HG03103 (cell line): ENCODE measurements around the gene XKR3.
"Not testable (repeated sequence)": the region's sequence is repeated elsewhere in the genome, so short reads cannot be mapped to it uniquely, and the experiment has no call there.

Experiments
- ATAC-seq: cut with Tn5 transposase; IDR thresholded peaks from one replicate; pipeline ENCODE4 v1.9.1; 2021; ENCODE audit warnings: low read depth; ENCODE audit not compliant: unreplicated experiment

The XKR3 gene

DNA sequence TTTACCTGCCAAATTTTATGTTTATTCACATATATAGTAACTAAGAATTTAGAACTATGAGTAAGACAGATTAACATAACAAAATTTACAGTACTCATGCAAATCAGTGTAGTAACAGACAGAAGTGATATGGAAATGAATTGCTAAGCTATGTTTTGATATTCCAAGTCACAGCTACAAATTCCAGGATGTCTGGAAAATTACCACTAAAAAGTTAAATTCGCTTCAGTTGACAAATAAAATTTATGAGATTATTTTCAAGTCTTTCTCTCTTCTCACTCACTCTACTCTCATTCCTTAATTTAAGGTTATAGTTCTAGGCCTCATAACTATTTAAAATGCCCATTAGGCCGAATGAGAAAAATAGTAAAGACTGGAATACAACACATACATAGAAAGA is 18.1 kb downstream of the XKR3 start:
- ATAC-seq = no peak

DNA sequence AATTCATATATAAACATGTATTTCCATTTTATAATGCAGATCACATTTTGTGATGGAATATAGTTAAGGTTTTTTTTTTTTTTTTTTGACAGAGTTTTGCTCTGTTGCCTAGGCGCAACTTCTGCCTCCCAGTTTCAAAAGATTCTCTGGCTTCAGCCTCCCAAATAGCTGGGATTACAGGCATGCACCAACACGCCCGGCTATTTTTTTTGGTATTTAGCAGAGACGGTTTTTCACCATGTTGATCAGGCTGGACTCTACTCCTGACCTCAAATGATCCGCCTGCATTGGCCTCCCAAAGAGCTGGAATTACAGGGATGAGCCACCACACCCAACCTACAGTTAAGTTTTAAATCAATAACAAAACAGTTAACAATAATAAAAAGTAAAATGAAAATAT is 18.8 kb downstream of the XKR3 start:
- ATAC-seq = no peak

DNA sequence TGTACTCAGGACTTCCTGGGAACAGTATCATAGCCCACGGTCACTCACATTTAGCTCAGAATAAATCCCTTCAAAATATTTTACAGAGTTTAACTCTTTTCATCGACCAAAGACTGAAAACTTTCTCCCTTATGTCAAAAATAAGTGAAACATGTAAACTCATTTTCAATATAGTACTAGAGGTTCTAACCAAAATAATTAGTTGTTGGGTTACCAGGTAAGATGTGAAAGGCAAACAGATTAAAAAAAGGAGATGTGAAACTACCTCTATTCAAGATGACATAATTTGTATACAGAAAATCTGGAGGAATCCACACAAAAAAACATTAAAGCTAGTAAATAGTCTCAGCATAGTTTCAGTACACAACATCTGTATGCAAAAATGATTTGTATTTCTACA is 20.3 kb downstream of the XKR3 start:
- no peak for ATAC-seq

DNA sequence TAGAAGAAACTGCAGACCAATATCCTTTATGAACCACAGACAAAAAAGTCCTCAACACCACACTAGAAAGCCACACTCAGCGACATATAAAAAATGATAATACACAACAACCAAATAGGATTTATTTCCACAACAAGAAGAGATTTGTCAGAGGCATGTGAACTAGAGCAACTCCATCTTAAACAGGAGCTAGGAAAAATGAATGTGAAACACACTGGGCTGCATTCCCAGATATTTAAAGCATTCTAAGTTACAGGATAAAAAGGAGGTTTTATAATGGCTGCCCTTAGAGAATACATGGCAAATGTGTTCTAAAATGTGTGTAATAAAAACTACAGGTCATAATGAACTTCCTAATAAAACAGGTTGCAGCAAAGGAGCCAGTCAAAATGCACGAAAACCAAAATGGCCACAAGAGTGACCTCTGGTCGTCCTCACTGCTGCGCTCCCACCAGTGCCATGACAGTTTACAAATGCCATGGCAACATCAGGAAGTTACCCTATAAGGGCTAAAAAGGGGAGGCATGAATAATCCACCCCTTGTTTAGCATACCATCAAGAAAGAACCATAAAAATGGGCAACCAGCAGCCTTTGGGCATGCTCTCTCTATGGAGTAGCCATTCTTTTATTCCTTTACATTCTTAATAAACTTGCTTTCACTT is 21.8 kb downstream of the XKR3 start:
- ATAC-seq = no peak

DNA sequence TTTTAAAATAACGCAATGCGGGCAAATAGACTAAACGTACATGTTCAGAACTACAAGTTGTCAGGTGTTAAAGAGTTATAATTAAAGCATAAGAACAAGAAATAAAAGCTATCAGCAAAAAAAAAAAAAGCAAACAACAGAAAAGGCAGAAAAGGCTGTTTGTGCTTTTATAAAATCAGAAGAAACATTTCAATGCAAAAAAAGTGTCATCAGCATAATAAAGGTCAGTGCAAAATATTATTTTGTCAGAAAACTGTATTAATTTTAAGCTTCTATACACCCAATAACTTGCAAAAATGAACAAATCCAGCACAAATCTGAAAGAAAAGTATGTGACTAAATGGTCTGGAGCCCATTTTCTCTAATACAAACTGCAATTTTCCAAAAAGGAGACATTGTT is 23.6 kb downstream of the XKR3 start:
- ATAC-seq = no peak

DNA sequence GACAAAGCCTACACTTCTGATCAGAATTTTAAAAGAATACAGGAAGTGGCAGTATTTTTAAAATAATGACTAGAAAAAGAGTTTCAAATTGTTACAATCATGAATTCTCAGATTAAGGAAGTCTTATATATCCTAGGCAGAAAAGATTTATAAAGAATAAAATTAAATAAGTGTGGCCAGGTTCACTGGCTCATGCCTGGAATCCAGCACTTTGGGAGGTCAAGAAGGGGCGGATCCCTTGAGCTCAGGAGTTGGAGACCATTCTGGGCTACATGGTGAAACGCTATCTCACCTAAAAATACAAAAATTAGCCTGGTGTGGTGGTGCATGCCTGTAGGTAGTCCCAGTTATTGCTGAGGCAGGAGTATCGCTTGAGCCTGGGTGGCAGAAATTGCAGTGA is 24.1 kb downstream of the XKR3 start:
- ATAC-seq = no peak

DNA sequence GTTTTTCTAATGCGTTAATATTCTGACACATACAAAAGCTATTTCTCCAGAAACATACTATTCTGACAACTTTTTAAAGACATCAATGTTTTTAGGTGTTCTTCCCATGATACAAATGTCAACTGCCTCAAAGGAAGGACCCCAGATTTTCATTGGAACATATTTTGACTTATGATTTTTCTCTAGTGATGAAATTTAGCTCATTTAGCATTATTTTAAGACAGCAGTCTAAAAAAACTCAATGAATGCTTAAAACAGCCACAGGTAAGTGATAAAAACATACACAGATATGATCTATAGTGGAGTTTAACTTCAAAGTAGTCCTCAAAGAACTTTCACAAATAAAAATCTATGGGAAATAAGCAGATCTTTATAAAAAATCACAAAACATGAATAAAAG is 24.9 kb downstream of the XKR3 start:
- ATAC-seq = no peak

DNA sequence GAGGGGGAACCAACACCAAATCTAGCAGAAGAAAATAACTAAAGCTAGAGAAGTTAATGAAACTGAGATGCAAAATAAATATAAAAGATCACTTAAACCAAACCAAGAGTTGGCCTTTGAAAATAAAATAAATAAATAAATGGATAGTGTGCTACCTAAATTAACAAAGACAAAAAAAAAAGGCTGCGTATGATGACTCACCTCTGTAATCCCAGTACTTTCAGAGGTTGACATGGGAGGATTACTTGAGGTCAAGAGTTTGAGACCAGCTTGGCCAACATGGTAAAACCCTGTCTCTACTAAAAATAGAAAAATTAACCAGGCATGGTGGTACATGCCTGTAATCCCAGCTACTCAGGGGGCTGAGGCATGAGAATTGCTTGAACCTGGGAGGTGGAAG is 29.7 kb downstream of the XKR3 start:
- ATAC-seq = not testable (repeated sequence)

DNA sequence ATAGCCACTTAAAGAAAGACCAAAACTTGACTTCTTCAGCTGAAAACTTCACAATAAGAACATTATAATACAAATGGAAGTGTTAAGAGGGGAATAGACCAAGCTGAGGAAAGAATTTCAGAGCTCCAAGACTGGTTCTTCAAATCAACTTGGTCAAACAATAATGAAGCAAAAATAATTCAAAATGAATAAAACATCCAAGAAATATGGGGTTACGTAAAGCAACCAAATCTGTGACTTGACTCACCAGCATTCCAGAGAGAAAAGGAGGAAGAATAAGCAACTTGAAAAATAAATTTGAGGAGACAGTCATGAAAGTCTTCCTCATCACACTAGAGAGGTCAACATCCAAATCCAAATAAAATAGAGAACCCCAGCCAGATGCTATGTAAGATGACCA is 31.4 kb downstream of the XKR3 start:
- no peak for ATAC-seq

DNA sequence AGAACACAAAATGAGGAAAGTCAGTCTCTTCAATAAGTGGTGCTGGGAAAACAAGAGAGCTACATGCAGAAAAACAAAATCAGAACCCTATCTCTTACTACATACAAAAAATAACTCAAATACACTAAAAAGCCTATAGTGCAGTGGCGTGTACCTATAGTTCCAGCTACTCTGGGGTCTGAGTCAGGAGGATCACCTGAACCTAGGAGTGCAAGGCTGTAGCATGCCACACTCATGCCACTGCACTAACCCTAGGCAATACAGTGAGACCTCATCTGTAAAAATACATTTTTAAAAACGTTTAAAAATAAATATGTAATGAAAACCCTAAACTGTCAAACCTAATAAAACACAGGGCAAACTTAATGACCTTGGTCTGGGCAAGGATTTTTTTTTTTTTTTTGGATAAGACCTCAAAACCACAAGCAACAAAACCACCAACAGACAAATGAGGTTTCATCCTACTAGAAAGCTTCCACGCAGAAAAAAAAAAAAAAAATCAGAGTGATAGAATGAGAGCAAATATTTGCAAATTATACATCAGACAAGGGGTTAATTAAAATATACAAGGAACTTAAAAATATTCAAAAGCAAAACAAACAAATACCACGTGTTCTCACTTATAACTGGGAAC is 35.2 kb downstream of the XKR3 start:
- no peak for ATAC-seq

DNA sequence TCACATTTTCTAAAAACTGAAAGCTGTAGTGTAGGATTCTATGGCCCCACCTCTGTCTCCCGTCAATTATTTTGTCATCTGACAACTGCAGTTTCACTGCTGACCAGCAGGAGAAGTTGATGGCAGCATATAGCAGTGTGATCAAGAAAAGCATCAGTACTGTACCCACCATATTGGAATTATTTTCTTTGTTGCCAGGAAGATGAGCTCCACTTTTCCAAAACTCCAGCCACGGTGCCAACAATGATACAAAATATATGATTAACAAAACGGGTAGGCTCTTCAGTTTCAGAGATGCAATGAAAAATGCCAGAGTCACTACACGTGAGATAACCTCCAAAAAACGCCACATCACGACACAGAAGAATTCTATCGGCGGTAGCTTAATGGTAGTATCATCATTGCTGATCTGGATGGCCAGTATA is 41.3 kb downstream of the XKR3 start:
- ATAC-seq = no peak

DNA sequence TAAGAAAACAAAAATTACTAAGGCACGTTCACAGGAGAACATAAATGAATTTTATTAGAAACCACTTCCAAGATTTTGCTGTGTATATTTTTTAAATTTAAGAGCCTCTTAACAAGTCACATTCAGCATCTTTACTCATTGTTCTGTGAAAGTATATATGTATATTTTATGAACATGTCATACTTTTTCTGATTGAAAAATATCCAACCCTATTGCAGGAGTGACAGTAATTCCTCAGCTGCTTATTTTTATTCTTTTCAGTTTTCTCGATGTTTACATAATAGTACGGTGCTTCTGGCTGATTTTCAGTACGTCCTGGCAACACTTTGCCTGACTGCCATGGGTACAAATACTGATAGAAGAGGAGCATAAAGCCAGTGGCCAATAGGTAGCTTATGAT is 41.8 kb downstream of the XKR3 start:
- ATAC-seq = no peak

DNA sequence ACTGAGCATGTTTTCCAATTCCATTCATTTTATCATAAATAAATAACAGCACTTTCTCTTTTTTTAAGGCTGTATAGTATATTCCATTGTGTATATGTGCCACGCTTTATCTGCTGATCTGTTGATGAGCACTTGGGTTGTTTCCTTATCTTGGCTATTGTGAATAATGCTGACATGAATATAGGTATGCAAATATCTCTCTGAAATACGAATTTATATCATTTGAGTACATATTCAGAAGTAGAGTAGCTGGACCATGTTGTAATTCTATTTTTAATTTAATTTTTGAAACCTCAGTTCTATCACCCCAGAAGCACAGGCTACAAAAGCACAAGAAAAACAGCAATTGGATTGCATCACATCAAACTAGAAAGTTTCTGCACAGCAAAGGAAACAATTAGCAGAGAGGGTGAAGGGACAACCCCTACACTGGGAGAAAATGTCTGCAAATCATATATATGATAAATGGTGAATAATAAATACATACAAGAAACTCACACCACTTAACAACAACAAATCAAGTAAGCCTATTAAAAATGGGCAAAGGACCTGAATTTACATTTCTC is 43.4 kb downstream of the XKR3 start:
- ATAC-seq = no peak

DNA sequence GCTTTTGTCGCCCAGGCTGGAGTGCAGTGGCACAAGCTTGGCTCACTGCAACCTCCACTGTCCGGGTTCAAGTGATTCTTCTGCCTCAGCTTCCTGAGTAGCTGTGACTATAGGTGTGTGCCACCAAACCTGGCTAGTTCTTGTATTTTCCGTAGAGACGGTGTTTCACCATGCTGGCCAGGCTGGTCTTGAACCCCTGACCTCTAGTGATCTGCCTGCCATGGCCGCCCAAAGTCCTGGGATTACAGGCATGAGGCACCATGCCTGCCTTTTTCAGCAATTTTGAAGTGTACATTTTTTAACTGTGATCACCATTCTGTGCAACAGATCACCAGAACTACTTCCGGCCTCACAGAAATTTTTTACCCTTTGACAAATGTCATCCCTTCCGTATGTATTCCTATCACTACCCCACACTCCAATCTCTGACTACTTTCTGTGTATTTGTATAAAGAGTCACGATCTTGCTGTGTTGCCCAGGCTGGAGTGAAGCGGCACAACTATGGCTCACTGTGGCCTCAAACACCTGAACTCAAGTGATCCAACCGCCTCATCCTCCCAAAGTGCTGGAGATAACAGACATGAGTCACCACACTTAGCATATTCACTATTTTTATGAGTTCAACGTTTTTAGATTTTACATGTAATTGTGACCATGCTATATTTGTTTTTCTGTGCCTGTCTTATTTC is 44.0 kb downstream of the XKR3 start:
- ATAC-seq = no peak

DNA sequence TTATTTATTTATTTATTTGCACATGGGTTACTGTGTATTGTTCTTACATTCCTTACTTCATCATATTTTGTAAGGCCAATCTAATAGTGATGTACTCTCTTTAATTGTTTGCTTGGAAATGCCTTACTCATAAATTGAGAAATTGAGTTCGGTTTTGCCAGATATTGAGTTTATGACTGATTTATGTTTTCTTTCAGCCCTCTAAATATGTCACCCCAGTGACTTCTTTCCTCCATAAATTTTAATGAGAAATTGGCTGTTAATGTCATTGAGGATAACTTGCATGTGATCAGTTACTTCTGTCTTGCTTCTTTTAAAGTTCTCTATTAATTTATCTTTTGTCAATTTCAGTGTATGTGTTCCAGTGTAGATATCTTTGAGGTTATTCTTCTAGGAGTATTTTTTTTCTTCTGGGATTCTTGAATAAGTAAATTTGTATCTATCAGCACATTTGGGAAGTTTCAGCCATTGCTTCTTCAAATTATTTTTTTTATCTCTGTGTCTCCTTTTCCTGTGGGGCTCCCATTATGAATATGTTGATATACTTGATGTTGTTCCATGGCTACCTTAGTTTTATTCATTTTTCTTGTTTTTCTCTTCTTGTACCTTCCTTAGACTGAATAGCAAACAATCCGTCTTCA is 47.8 kb downstream of the XKR3 start:
- ATAC-seq = no peak

DNA sequence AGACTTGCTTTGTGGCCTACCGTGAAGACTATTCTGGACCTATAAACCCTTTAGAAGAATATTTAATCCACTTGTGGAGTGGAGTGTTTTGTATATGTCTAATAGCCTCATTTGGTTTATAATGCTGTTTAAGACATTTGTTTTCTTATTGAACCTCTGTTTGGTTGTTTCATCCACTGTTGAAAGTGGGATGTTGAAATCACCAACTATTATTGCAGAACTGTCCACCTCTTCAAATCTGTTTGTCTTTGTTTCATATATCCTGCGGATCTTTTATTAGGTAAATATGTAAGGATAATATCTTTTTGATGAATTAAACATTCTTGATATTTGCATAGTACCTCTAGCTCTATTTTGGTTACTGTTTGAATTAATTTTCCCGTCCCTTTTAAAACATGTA is 49.1 kb downstream of the XKR3 start:
- no peak for ATAC-seq

DNA sequence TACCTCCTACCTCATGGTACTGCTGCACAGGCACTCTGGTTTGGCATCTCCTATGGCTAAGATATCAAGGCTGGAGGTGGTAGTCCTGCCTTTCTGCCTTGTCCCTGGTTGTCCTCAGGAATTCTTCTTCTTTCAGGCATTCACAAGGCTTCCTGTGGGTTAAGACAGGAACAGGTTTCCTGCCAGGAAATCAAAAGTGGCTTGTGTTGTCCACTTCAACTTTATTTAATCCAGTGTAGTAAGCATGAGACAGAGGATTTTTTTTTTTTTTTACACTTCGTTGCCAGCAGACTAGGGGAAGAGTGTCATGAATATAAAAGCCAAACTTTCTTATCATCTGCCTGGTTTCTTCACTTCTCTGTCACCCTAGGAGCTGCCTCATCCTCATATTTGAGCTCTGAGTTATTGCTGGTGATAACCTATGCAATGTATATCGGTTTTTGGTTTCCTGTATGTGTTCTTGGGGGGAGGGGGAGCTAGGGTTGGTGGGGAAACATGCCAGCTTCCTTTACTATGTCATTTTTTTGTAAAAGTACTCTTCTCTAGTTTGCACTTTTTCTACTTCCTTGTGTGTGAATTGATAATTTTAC is 50.2 kb downstream of the XKR3 start:
- no peak for ATAC-seq

DNA sequence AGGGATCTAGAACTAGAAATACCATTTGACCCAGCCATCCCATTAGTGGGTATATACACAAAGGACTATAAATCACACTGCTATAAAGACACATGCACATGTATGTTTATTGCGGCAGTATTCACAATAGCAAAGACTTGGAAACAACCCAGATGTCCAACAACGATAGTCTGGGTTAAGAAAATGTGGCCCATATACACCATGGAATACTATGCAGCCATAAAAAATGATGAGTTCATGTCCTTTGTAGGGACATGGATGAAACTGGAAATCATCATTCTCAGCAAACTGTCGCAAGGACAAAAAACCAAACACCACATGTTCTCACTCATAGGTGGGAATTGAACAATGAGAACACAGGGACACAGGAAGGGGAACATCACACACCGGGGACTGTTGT is 53.6 kb downstream of the XKR3 start:
- ATAC-seq = not testable (repeated sequence)

DNA sequence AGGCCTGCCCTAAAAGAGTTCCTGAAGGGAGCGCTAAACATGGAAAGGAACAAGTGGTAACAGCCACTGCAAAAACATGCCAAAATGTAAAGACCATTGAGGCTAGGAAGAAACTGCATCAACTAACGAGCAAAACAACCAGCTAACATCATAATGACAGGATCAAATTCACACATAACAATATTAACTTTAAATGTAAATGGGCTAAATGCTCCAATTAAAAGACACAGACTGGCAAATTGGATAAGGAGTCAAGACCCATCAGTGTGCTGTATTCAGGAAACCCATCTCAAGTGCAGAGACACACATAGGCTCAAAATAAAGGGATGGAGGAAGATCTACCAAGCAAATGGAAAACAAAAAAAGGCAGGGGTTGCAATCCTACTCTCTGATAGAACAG is 57.3 kb downstream of the XKR3 start:
- ATAC-seq = not testable (repeated sequence)

DNA sequence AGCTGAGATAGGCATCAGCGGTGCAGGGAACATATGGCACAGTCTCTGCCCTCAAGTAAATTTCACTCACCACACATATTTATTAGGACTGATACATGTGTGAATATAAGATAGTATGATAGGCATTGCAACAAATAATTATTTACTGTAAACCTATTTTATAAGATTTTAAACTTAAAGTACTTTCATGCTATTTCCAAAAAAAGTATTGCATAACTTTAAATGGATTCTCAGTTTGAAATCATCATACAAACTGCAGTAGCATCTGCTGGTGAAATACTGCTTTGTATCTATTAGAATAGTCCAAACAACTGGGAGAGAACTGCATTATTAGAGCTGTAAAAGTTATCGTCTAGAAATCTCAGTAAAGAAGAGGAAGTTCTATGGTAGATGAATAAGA is 63.0 kb downstream of the XKR3 start:
- ATAC-seq = not testable (repeated sequence)

DNA sequence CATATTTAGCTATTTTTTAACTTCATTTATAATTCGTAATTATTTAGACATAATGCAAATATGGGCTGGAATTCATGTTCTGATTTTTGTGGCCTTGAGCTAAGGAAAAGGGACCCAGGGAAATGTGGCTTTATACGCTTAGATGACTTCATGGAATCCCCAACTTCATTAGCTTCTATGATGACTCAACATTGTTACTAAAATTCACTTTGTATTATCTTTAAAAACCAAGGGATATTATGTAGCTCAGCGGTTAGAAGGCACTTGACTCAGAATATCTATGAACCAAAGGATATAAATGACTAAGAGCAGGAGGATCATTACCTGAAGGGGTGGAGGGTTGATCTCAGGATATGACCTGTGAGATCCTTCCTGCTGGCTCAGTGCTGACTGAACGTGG is 64.8 kb downstream of the XKR3 start:
- not testable (repeated sequence) for ATAC-seq
